HEK293 (cell line): ENCODE data around the gene SPATA31D3.

Experiments
- CTCF ChIA-PET: fragments of 350-600 bp; formaldehyde crosslinking; extraction: SDS; loops from one replicate; lab custom pipeline; 2021; ENCODE audit warnings: antibody characterized with exemption; lab: Yijun Ruan, JAX
- POLR2A ChIA-PET: fragments of 300-600 bp; formaldehyde crosslinking; extraction: SDS; loops from one replicate; lab custom pipeline; 2020; ENCODE audit warnings: antibody characterized with exemption, inconsistent platforms; lab: Yijun Ruan, JAX
- H3K27ac ChIP-seq: fragments of 200-500 bp; sonication (Bioruptor generic); 2 replicates; pipeline ENCODE4 v1.5.1; 2014; ENCODE audit warnings: low read depth, low read length, control low read depth, inconsistent platforms; ENCODE audit errors: extremely low read depth
- H3K36me3 ChIP-seq, 2 experiments: fragments of 200-500 bp in 1 of 2; sonication (Bioruptor generic) in 1 of 2; 1 replicate in 1 of 2; 2 replicates in 1 of 2; pipeline ENCODE4 v1.5.1; 2014 to 2017; ENCODE audit warnings: inconsistent platforms in 2 of 2, low read length in 2 of 2; ENCODE audit not compliant: control insufficient read depth in 2 of 2, insufficient read depth in 1 of 2
- H3K4me1 ChIP-seq: fragments of 200-500 bp; sonication (Bioruptor generic); 2 replicates; pipeline ENCODE4 v1.5.1; 2014; ENCODE audit warnings: mild to moderate bottlenecking, low read length, inconsistent platforms; ENCODE audit not compliant: control insufficient read depth, insufficient read depth
- H3K4me3 ChIP-seq: 2 replicates; pipeline ENCODE4 v1.5.1; 2011; ENCODE audit warnings: low read depth, mild to moderate bottlenecking, control low read depth, low read length, moderate library complexity
- H3K9me3 ChIP-seq: fragments of 200-500 bp; sonication (Bioruptor generic); 2 replicates; pipeline ENCODE4 v1.5.1; 2014; ENCODE audit warnings: low read depth, low read length, inconsistent platforms; ENCODE audit not compliant: control insufficient read depth, insufficient read depth
- GLI4 ChIP-seq: fragments of 450-650 bp; formaldehyde crosslinking; IDR thresholded peaks from 2 replicates; pipeline ENCODE4 v1.5.1; 2016; ENCODE audit warnings: missing biosample characterization, missing genetic modification characterization
- HOXC10 ChIP-seq: sonication (generic); formaldehyde crosslinking; IDR thresholded peaks from 2 replicates; pipeline ENCODE4 v1.8.1; 2023; ENCODE audit warnings: mild to moderate bottlenecking, missing genetic modification reagents
- SCRT1 ChIP-seq: fragments of 450-650 bp; formaldehyde crosslinking; IDR thresholded peaks from 2 replicates; pipeline ENCODE4 v1.5.1; 2016; ENCODE audit warnings: missing biosample characterization, missing genetic modification characterization, borderline replicate concordance
- SP2 ChIP-seq: fragments of 450-650 bp; formaldehyde crosslinking; IDR thresholded peaks from 2 replicates; pipeline ENCODE4 v1.5.1; 2016; ENCODE audit warnings: missing biosample characterization, missing genetic modification characterization
- YY1 ChIP-seq: fragments of 450-650 bp; formaldehyde crosslinking; IDR thresholded peaks from 2 replicates; pipeline ENCODE4 v1.5.1; 2018; ENCODE audit warnings: missing biosample characterization, missing genetic modification characterization
- ZNF112 ChIP-seq: fragments of 450-650 bp; formaldehyde crosslinking; IDR thresholded peaks from 2 replicates; pipeline ENCODE4 v1.5.0; 2017; ENCODE audit warnings: missing biosample characterization, missing genetic modification characterization
- ZNF140 ChIP-seq: fragments of 450-650 bp; formaldehyde crosslinking; IDR thresholded peaks from 2 replicates; pipeline ENCODE4 v1.5.1; 2016; ENCODE audit warnings: missing biosample characterization, missing genetic modification characterization
- ZNF19 ChIP-seq: fragments of 450-650 bp; formaldehyde crosslinking; IDR thresholded peaks from 2 replicates; pipeline ENCODE4; 2016; ENCODE audit warnings: missing biosample characterization, missing genetic modification characterization, low read depth
- ZNF23 ChIP-seq: fragments of 450-650 bp; formaldehyde crosslinking; IDR thresholded peaks from 2 replicates; pipeline ENCODE4 v1.5.1; 2016; ENCODE audit warnings: missing biosample characterization, missing genetic modification characterization, borderline replicate concordance
- ZNF292 ChIP-seq: fragments of 450-650 bp; formaldehyde crosslinking; IDR thresholded peaks from 2 replicates; pipeline ENCODE4 v1.5.1; 2016; ENCODE audit warnings: low read depth, missing biosample characterization, missing genetic modification characterization, borderline replicate concordance
- ZNF302 ChIP-seq: fragments of 450-650 bp; formaldehyde crosslinking; IDR thresholded peaks from 2 replicates; pipeline ENCODE4 v1.5.1; 2016; ENCODE audit warnings: missing biosample characterization, missing genetic modification characterization, low read depth
- ZNF366 ChIP-seq: fragments of 450-650 bp; formaldehyde crosslinking; conservative IDR thresholded peaks from 2 replicates; pipeline ENCODE4 v1.5.1; 2016; ENCODE audit warnings: missing biosample characterization, missing genetic modification characterization
- ZNF37A ChIP-seq: fragments of 450-650 bp; IDR thresholded peaks from 2 replicates; pipeline ENCODE4 v1.5.1; 2018; ENCODE audit warnings: missing biosample characterization, missing genetic modification characterization
- ZNF416 ChIP-seq: fragments of 450-650 bp; formaldehyde crosslinking; IDR thresholded peaks from 2 replicates; pipeline ENCODE4 v1.5.1; 2016; ENCODE audit warnings: missing biosample characterization, missing genetic modification characterization
- ZNF510 ChIP-seq: fragments of 450-650 bp; formaldehyde crosslinking; IDR thresholded peaks from 2 replicates; pipeline ENCODE4 v1.5.1; 2018; ENCODE audit warnings: mild to moderate bottlenecking, missing genetic modification characterization, missing biosample characterization; ENCODE audit not compliant: insufficient replicate concordance
- ZNF624 ChIP-seq: fragments of 450-650 bp; formaldehyde crosslinking; IDR thresholded peaks from 2 replicates; pipeline ENCODE4 v1.5.1; 2017; ENCODE audit warnings: missing biosample characterization, missing genetic modification characterization
- ZNF707 ChIP-seq: fragments of 450-650 bp; formaldehyde crosslinking; IDR thresholded peaks from 2 replicates; pipeline ENCODE4 v1.5.1; 2016; ENCODE audit warnings: missing biosample characterization, missing genetic modification characterization
- ZNF76 ChIP-seq: fragments of 450-650 bp; formaldehyde crosslinking; IDR thresholded peaks from 2 replicates; pipeline ENCODE4; 2016; ENCODE audit warnings: low read depth, missing biosample characterization, missing genetic modification characterization, borderline replicate concordance
- ZNF768 ChIP-seq: fragments of 450-650 bp; formaldehyde crosslinking; IDR thresholded peaks from 2 replicates; pipeline ENCODE4 v1.5.1; 2018; ENCODE audit warnings: missing biosample characterization, mild to moderate bottlenecking, missing genetic modification characterization
- TF ChIP-seq, protein P1 (sequence below): fragments of 450-650 bp; formaldehyde crosslinking; IDR thresholded peaks from 2 replicates; pipeline ENCODE4 v1.5.1; 2016; ENCODE audit warnings: missing biosample characterization, missing genetic modification characterization, borderline replicate concordance
- TF ChIP-seq, protein P2 (sequence below): fragments of 450-650 bp; formaldehyde crosslinking; IDR thresholded peaks from 2 replicates; pipeline ENCODE4 v1.5.1; 2016; ENCODE audit warnings: missing biosample characterization, missing genetic modification characterization, borderline replicate concordance
- TF ChIP-seq, protein P3 (sequence below): fragments of 450-650 bp; formaldehyde crosslinking; IDR thresholded peaks from 2 replicates; pipeline ENCODE4 v1.5.1; 2016; ENCODE audit warnings: missing biosample characterization, missing genetic modification characterization
- TF ChIP-seq, protein P4 (sequence below): fragments of 450-650 bp; formaldehyde crosslinking; IDR thresholded peaks from 2 replicates; pipeline ENCODE4 v1.5.1; 2016; ENCODE audit warnings: missing biosample characterization, missing genetic modification characterization, borderline replicate concordance

The SPATA31D3 gene

DNA sequence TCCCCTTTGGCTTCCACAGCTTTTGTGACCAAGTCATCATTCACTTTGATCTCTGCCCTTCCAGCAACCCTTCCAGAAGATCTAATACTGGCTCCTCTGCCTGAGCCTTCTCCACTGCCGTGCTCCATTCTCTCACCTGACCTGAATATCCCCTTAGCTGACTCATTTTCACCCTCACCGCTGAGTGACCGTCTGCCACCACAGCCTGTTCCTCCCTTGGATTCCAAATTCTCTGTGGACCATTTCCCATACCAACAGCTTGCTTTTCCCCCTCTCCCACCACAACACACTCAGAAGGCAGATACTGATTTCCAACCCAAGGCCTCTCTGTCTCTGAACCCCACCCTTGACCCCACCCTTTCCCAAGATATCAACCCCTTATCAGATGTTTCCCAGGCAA is 24.7 kb downstream of the SPATA31D3 start:
- ChIA-PET POLR2A (no interaction called here), CTCF (no interaction called here)
- Histone ChIP-seq H3K9me3 (no peaks in the 10 kb centered on the region), H3K4me1 (no peaks in the 10 kb centered on the region), H3K36me3 (no peaks in the 10 kb centered on the region), H3K27ac (no peak overlapping the region), H3K4me3 (no peak overlapping the region)
- TF ChIP-seq, protein P1, sequence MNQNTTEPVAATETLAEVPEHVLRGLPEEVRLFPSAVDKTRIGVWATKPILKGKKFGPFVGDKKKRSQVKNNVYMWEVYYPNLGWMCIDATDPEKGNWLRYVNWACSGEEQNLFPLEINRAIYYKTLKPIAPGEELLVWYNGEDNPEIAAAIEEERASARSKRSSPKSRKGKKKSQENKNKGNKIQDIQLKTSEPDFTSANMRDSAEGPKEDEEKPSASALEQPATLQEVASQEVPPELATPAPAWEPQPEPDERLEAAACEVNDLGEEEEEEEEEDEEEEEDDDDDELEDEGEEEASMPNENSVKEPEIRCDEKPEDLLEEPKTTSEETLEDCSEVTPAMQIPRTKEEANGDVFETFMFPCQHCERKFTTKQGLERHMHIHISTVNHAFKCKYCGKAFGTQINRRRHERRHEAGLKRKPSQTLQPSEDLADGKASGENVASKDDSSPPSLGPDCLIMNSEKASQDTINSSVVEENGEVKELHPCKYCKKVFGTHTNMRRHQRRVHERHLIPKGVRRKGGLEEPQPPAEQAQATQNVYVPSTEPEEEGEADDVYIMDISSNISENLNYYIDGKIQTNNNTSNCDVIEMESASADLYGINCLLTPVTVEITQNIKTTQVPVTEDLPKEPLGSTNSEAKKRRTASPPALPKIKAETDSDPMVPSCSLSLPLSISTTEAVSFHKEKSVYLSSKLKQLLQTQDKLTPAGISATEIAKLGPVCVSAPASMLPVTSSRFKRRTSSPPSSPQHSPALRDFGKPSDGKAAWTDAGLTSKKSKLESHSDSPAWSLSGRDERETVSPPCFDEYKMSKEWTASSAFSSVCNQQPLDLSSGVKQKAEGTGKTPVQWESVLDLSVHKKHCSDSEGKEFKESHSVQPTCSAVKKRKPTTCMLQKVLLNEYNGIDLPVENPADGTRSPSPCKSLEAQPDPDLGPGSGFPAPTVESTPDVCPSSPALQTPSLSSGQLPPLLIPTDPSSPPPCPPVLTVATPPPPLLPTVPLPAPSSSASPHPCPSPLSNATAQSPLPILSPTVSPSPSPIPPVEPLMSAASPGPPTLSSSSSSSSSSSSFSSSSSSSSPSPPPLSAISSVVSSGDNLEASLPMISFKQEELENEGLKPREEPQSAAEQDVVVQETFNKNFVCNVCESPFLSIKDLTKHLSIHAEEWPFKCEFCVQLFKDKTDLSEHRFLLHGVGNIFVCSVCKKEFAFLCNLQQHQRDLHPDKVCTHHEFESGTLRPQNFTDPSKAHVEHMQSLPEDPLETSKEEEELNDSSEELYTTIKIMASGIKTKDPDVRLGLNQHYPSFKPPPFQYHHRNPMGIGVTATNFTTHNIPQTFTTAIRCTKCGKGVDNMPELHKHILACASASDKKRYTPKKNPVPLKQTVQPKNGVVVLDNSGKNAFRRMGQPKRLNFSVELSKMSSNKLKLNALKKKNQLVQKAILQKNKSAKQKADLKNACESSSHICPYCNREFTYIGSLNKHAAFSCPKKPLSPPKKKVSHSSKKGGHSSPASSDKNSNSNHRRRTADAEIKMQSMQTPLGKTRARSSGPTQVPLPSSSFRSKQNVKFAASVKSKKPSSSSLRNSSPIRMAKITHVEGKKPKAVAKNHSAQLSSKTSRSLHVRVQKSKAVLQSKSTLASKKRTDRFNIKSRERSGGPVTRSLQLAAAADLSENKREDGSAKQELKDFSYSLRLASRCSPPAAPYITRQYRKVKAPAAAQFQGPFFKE (tag by site-specific recombination), result no peak
- TF ChIP-seq HOXC10 (CRISPR knock-in tag) (no peak), ZNF23 (tag by site-specific recombination) (no peak), ZNF366 (tag by site-specific recombination) (no peak), GLI4 (tag by site-specific recombination) (no peak), ZNF416 (tag by site-specific recombination) (no peak), ZNF292 (no peak), SP2 (tag by site-specific recombination) (no peak), ZNF37A (tag by site-specific recombination) (no peak), YY1 (tag by site-specific recombination) (no peak), ZNF707 (tag by site-specific recombination) (no peak), ZNF624 (tag by site-specific recombination) (no peak), SCRT1 (tag by site-specific recombination) (no peak), ZNF112 (no peak), ZNF140 (no peak)
- TF ChIP-seq, protein P2, sequence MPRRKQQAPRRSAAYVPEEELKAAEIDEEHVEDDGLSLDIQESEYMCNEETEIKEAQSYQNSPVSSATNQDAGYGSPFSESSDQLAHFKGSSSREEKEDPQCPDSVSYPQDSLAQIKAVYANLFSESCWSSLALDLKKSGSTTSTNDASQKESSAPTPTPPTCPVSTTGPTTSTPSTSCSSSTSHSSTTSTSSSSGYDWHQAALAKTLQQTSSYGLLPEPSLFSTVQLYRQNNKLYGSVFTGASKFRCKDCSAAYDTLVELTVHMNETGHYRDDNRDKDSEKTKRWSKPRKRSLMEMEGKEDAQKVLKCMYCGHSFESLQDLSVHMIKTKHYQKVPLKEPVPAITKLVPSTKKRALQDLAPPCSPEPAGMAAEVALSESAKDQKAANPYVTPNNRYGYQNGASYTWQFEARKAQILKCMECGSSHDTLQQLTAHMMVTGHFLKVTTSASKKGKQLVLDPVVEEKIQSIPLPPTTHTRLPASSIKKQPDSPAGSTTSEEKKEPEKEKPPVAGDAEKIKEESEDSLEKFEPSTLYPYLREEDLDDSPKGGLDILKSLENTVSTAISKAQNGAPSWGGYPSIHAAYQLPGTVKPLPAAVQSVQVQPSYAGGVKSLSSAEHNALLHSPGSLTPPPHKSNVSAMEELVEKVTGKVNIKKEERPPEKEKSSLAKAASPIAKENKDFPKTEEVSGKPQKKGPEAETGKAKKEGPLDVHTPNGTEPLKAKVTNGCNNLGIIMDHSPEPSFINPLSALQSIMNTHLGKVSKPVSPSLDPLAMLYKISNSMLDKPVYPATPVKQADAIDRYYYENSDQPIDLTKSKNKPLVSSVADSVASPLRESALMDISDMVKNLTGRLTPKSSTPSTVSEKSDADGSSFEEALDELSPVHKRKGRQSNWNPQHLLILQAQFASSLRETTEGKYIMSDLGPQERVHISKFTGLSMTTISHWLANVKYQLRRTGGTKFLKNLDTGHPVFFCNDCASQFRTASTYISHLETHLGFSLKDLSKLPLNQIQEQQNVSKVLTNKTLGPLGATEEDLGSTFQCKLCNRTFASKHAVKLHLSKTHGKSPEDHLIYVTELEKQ, result no peak
- TF ChIP-seq, protein P3, sequence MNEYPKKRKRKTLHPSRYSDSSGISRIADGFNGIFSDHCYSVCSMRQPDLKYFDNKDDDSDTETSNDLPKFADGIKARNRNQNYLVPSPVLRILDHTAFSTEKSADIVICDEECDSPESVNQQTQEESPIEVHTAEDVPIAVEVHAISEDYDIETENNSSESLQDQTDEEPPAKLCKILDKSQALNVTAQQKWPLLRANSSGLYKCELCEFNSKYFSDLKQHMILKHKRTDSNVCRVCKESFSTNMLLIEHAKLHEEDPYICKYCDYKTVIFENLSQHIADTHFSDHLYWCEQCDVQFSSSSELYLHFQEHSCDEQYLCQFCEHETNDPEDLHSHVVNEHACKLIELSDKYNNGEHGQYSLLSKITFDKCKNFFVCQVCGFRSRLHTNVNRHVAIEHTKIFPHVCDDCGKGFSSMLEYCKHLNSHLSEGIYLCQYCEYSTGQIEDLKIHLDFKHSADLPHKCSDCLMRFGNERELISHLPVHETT, result no peak

DNA sequence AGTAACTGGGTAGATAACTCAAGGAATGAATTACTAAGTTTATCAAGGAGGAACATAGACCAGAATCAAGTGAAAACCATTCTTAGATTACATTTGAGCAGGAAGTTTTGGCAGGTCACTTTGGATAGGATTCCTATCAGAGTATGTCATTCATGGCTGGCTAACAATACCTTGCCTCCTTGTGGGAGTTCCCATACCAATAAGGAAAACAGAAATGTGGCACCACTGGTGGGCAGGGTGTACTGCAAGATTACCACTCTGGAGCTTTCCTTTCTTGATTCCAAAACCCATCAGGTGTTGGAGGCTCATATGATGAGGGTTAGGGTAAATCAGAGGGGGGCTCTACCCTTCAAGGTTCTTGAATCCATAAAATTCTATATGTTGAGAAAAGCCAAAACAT is 26.7 kb downstream of the SPATA31D3 start:
- ChIA-PET CTCF (no interaction called here), POLR2A (no interaction called here)
- no peaks in the 10 kb centered on the region for H3K36me3 ChIP-seq
- H3K4me3 ChIP-seq, result no peak overlapping the region
- H3K9me3 ChIP-seq, result no peaks in the 10 kb centered on the region
- no peaks in the 10 kb centered on the region for H3K4me1 ChIP-seq
- no peak for TF ChIP-seq ZNF510 (tag by site-specific recombination)
- no peak for TF ChIP-seq ZNF302
- TF ChIP-seq ZNF768 (tag by site-specific recombination), result no peak
- no peak for TF ChIP-seq ZNF76 (tag by site-specific recombination)
- TF ChIP-seq ZNF19 (tag by site-specific recombination), result no peak
- TF ChIP-seq, protein P4, sequence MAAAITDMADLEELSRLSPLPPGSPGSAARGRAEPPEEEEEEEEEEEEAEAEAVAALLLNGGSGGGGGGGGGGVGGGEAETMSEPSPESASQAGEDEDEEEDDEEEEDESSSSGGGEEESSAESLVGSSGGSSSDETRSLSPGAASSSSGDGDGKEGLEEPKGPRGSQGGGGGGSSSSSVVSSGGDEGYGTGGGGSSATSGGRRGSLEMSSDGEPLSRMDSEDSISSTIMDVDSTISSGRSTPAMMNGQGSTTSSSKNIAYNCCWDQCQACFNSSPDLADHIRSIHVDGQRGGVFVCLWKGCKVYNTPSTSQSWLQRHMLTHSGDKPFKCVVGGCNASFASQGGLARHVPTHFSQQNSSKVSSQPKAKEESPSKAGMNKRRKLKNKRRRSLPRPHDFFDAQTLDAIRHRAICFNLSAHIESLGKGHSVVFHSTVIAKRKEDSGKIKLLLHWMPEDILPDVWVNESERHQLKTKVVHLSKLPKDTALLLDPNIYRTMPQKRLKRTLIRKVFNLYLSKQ (tag by site-specific recombination), result no peak
- no peak for TF ChIP-seq ZNF140
- H3K27ac ChIP-seq, result no peak overlapping the region
